Stimulated activated CD4-positive, alpha-beta T cell treated with anti-CD3 and anti-CD28 coated beads, Interleukin-2, amount 100 ng/mL, for 48 hours (primary cell): ENCODE results near the gene ZIC5.

ENCODE experiments used
- DNase-seq, 2 donors: peaks; one replicate each; pipeline ENCODE4 v3.0.0-alpha.2; 2020

ZIC5 gene

GRCh38 chr13:99929866-99930265 is 41.7 kb downstream of the ZIC5 start:
- no peak for DNase-seq

- no peak for DNase-seq
Observed at GRCh38 chr13:99926014-99926731, 45.4 kb downstream of the ZIC5 start.

GRCh38 chr13:99923877-99924582 is 47.5 kb downstream of the ZIC5 start:
- DNase-seq, result no peak

DNA sequence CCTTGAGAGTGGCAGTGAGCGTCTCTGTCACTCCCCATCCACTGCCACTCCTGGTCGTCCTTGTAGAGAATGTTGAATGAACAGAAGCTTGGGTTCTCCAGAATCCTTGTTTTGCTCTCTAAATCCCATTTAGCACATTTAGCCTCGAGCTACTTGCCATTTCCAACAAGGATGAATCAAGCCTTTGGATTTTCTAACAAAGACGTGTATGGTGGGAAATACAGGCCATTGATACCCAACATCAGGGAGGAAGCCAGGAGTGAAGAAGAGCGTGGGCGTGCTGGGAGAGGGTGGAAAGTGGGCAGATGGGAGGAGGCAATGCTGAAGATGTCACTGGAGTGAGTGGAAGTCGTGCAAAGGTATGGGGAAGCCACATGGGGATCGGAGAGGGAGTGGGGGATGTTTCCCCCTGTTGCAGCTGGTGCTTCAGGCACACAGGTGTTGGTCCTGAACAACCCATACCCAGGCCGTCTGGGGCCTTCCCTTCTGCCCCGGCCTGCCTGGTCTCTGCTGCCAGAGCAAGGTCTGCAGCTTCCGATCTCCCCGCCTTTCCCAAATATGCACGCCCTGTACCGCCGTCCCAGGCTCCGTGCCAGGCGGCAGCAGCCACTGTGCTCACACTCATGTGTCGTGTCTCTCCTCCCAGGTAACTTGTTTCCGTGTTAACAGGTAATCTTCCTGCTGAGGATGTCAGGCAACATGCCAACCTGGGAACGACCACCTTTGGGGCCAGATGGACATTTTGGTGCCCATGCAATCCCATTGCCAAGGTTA is 48.7 kb downstream of the ZIC5 start:
- DNase-seq, result no peak

DNA sequence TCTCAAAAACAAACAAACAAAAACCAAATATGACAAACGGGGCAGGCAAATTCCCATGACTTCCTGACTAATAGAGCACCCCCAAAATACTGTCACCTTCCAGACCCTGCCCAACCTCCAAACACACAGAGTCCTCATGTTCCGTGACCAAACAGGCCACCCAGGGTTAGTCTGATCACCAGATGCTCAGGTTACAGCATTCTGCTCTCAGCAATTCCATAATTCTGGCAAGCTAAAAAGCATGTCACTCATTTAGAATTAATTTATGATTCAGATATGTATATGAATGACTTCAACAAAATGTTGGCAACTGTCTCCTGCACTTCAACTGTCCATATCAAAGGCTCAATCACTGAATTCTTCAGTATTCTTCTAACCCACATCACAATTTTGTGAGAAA is 52.4 kb downstream of the ZIC5 start:
- DNase-seq, result no peak

GRCh38 chr13:99916366-99917103 is 55.0 kb downstream of the ZIC5 start:
- DNase-seq, result no peak

- no peak for DNase-seq
Observed at GRCh38 chr13:99913167-99913566, 58.4 kb downstream of the ZIC5 start.
